GM19099 (cell line): ENCODE data around the gene DEF6.

Experiments
- POLR2A ChIP-seq: IDR thresholded peaks from 3 replicates; pipeline ENCODE4 v1.6.1; 2011; ENCODE audit warnings: low read depth; ENCODE audit not compliant: insufficient read length; ENCODE audit errors: extremely low read depth

Gene DEF6

GRCh38 chr6:35368038-35368887 is 70.6 kb downstream of the DEF6 start:
- TF ChIP-seq POLR2A, result no peak

GRCh38 chr6:35370124-35370741 is 72.6 kb downstream of the DEF6 start:
- TF ChIP-seq POLR2A, result peak; percentile 39

GRCh38 chr6:35370785-35371493 is 73.3 kb downstream of the DEF6 start:
- TF ChIP-seq POLR2A, result no peak
